NCI-H2227 treated with DMSO at 0.1 percent for 48 hours (cell line): ENCODE data around the gene SLC50A1.
"Not testable (repeated sequence)": the region's sequence is repeated elsewhere in the genome, so short reads cannot be mapped to it uniquely, and the experiment has no call there.

Source experiments
- DNase-seq: peaks from one replicate; lab custom pipeline; 2025; lab: John Stamatoyannopoulos, UW

The SLC50A1 gene

GRCh38 chr1:155116113-155116764 lies 19.4 kb upstream of the SLC50A1 start:
- no peak for DNase-seq

GRCh38 chr1:155117610-155118009 lies 18.0 kb upstream of the SLC50A1 start:
- DNase-seq: no peak

- not testable (repeated sequence) for DNase-seq
These were observed 17.6 kb upstream of the SLC50A1 start for GRCh38 chr1:155118090-155118489.

- no peak for DNase-seq
These were observed 15.4 kb upstream of the SLC50A1 start for GRCh38 chr1:155120253-155120652.

GRCh38 chr1:155121249-155121648 lies 14.4 kb upstream of the SLC50A1 start:
- DNase-seq: no peak

GRCh38 chr1:155122308-155122707 lies 13.3 kb upstream of the SLC50A1 start:
- no peak for DNase-seq

- DNase-seq: no peak
These were observed 11.9 kb upstream of the SLC50A1 start for GRCh38 chr1:155123801-155124200.

- no peak for DNase-seq
These were observed 10.9 kb upstream of the SLC50A1 start for GRCh38 chr1:155124503-155125463.

GRCh38 chr1:155125511-155125945 lies 10.1 kb upstream of the SLC50A1 start:
- DNase-seq: no peak

- peak; percentile 78 for DNase-seq
These were observed 9.6 kb upstream of the SLC50A1 start for GRCh38 chr1:155125946-155126555.

- DNase-seq: peak; percentile 78
These were observed 9.0 kb upstream of the SLC50A1 start for GRCh38 chr1:155126556-155127104.

- peak; percentile 34 for DNase-seq
These were observed 8.3 kb upstream of the SLC50A1 start, which contains the start of gene EFNA1 for GRCh38 chr1:155127105-155127966. Gene EFNA1 (plus strand): TSS chr1:155127876. CDS start chr1:155127978, 102 bp downstream.

- no peak for DNase-seq
These were observed 7.5 kb upstream of the SLC50A1 start for GRCh38 chr1:155127967-155128754.

- DNase-seq: no peak
These were observed 6.7 kb upstream of the SLC50A1 start for GRCh38 chr1:155128755-155129473.

GRCh38 chr1:155130272-155131006 lies 5.2 kb upstream of the SLC50A1 start:
- DNase-seq: no peak

GRCh38 chr1:155131285-155131684 lies 4.4 kb upstream of the SLC50A1 start:
- no peak for DNase-seq

- DNase-seq: no peak
These were observed 3.8 kb upstream of the SLC50A1 start for GRCh38 chr1:155131856-155132255.

- DNase-seq: no peak
These were observed 1.8 kb upstream of the SLC50A1 start for GRCh38 chr1:155133799-155134281.

- DNase-seq: no peak
These were observed 1.3 kb upstream of the SLC50A1 start for GRCh38 chr1:155134322-155134721.
